H9 (cell line): ENCODE measurements around the gene BBIP1. TPM values are rescaled to one million over a fixed set of nuclear protein-coding genes. Genes with fewer than 3 reads are reported as not detected.
A peak's percentile ranks its signal among the peaks of the same experiment; 100 is the strongest.

Experiments
- DNase-seq: peaks from one replicate; pipeline ENCODE4 v3.0.0-alpha.2; 2017
- H2AFZ ChIP-seq: one replicate; pipeline ENCODE4 v1.6.1; 2013; ENCODE audit warnings: mild to moderate bottlenecking, low read length, control low read depth, moderate library complexity
- H2AK5ac ChIP-seq: 2 replicates; pipeline ENCODE4 v1.6.1; 2013; ENCODE audit warnings: low read length, control low read depth, mixed read lengths; ENCODE audit not compliant: insufficient read length
- H2BK120ac ChIP-seq: one replicate; pipeline ENCODE4 v1.6.1; 2013; ENCODE audit warnings: low read depth, mild to moderate bottlenecking, low read length, control low read depth, inconsistent platforms; ENCODE audit not compliant: poor library complexity, severe bottlenecking
- H2BK12ac ChIP-seq: 2 replicates; pipeline ENCODE4 v1.6.1; 2013; ENCODE audit warnings: low read length, control low read depth, mixed read lengths, low read depth; ENCODE audit not compliant: insufficient read length
- H2BK15ac ChIP-seq: 2 replicates; pipeline ENCODE4 v1.6.1; 2013; ENCODE audit warnings: low read depth, low read length, control low read depth
- H2BK20ac ChIP-seq: one replicate; pipeline ENCODE4 v1.6.1; 2013; ENCODE audit warnings: low read depth, mild to moderate bottlenecking, low read length, control low read depth, inconsistent platforms; ENCODE audit not compliant: poor library complexity, severe bottlenecking
- H2BK5ac ChIP-seq: 2 replicates; pipeline ENCODE4 v1.6.1; 2013; ENCODE audit warnings: low read length, control low read depth, mixed read lengths; ENCODE audit not compliant: insufficient read length
- H3K14ac ChIP-seq: 2 replicates; pipeline ENCODE4 v1.6.1; 2013; ENCODE audit warnings: low read length, control low read depth; ENCODE audit not compliant: insufficient read depth
- H3K18ac ChIP-seq: 2 replicates; pipeline ENCODE4 v1.6.1; 2013; ENCODE audit warnings: low read depth, mild to moderate bottlenecking, mixed read lengths, low read length, control low read depth; ENCODE audit not compliant: insufficient read length
- H3K23ac ChIP-seq: 2 replicates; pipeline ENCODE4 v1.6.1; 2013; ENCODE audit warnings: low read length, control low read depth, mixed read lengths, low read depth; ENCODE audit not compliant: insufficient read length
- H3K23me2 ChIP-seq: 2 replicates; pipeline ENCODE4 v1.6.1; 2013; ENCODE audit warnings: low read depth, mild to moderate bottlenecking, mixed read lengths, low read length, control low read depth; ENCODE audit not compliant: insufficient read length, poor library complexity, severe bottlenecking
- H3K27ac ChIP-seq: 2 replicates; pipeline ENCODE4 v1.5.1; 2013; ENCODE audit warnings: low read length, control low read depth, mixed read lengths, low read depth; ENCODE audit not compliant: insufficient read length
- H3K27me3 ChIP-seq: 2 replicates; pipeline ENCODE4 v1.6.1; 2013; ENCODE audit warnings: low read length, control low read depth, inconsistent platforms; ENCODE audit not compliant: insufficient read depth
- H3K4ac ChIP-seq: 2 replicates; pipeline ENCODE4 v1.6.1; 2013; ENCODE audit warnings: low read depth, mild to moderate bottlenecking, control low read depth, inconsistent platforms, low read length, moderate library complexity
- H3K4me1 ChIP-seq: 2 replicates; pipeline ENCODE4 v1.6.1; 2013; ENCODE audit warnings: low read length, control low read depth, inconsistent platforms; ENCODE audit not compliant: insufficient read depth
- H3K4me2 ChIP-seq: 2 replicates; pipeline ENCODE4 v1.6.1; 2013; ENCODE audit warnings: low read length, control low read depth, mixed read lengths; ENCODE audit not compliant: insufficient read length, insufficient read depth
- H3K56ac ChIP-seq: 2 replicates; pipeline ENCODE4 v1.6.1; 2013; ENCODE audit warnings: low read depth, mild to moderate bottlenecking, mixed read lengths, low read length, control low read depth; ENCODE audit not compliant: insufficient read length
- H3K79me1 ChIP-seq: 2 replicates; pipeline ENCODE4 v1.6.1; 2013; ENCODE audit warnings: low read depth, mild to moderate bottlenecking, moderate library complexity, low read length, control low read depth, inconsistent platforms; ENCODE audit not compliant: insufficient read depth, poor library complexity, severe bottlenecking
- H3K79me2 ChIP-seq: 2 replicates; pipeline ENCODE4 v1.6.1; 2013; ENCODE audit warnings: low read length, control low read depth, inconsistent platforms; ENCODE audit not compliant: insufficient read depth
- H3K9ac ChIP-seq: 2 replicates; pipeline ENCODE4 v1.6.1; 2013; ENCODE audit warnings: low read length, control low read depth, mixed read lengths; ENCODE audit not compliant: insufficient read length; ENCODE audit errors: extremely low read depth
- H3K9me3 ChIP-seq: one replicate; pipeline ENCODE4 v1.6.1; 2013; ENCODE audit warnings: low read depth, low read length, inconsistent platforms; ENCODE audit not compliant: control insufficient read depth
- H3T11ph ChIP-seq: one replicate; pipeline ENCODE4 v1.6.1; 2013; ENCODE audit warnings: mild to moderate bottlenecking, low read length, control low read depth, inconsistent platforms
- H4K20me1 ChIP-seq: one replicate; pipeline ENCODE4 v1.6.1; 2013; ENCODE audit not compliant: control insufficient read depth, insufficient read length, insufficient read depth
- H4K5ac ChIP-seq: 2 replicates; pipeline ENCODE4 v1.6.1; 2013; ENCODE audit warnings: low read depth, mild to moderate bottlenecking, mixed read lengths, low read length, control low read depth; ENCODE audit not compliant: insufficient read length
- H4K8ac ChIP-seq: replicated peaks from 2 replicates; pipeline ENCODE4 v1.6.1; 2013; ENCODE audit warnings: low read length, control low read depth, mixed read lengths, low read depth; ENCODE audit not compliant: insufficient read length
- H4K91ac ChIP-seq: 2 replicates; pipeline ENCODE4 v1.6.1; 2013; ENCODE audit warnings: low read depth, mild to moderate bottlenecking, moderate library complexity, mixed read lengths, low read length, control low read depth; ENCODE audit not compliant: insufficient read length
- H3K27ac Mint-ChIP-seq, 3 experiments: 2 replicates in 2 of 3; 3 replicates in 1 of 3; pipeline ENCODE4 v1.8.0; 2020 to 2021; ENCODE audit warnings: mixed read lengths in 3 of 3, mild to moderate bottlenecking in 1 of 3, moderate library complexity in 1 of 3
- H3K27me3 Mint-ChIP-seq: 2 replicates; pipeline ENCODE4 v1.8.0; 2021; ENCODE audit warnings: low read depth, mild to moderate bottlenecking, moderate library complexity, mixed read lengths
- H3K36me3 Mint-ChIP-seq, 3 experiments: 2 replicates in 2 of 3; 3 replicates in 1 of 3; pipeline ENCODE4 v1.8.0; 2020 to 2021; ENCODE audit warnings: low read depth in 3 of 3, mixed read lengths in 3 of 3; ENCODE audit not compliant: insufficient read depth in 1 of 3
- H3K4me1 Mint-ChIP-seq, 2 experiments: 2 replicates each; pipeline ENCODE4 v1.8.0; 2020; ENCODE audit warnings: mixed read lengths in 2 of 2
- H3K4me3 Mint-ChIP-seq, 2 experiments: 2 replicates in 1 of 2; 3 replicates in 1 of 2; pipeline ENCODE4 v1.8.0; 2020 to 2021; ENCODE audit warnings: mild to moderate bottlenecking in 2 of 2, mixed read lengths in 2 of 2, moderate library complexity in 1 of 2
- H3K9me3 Mint-ChIP-seq, 2 experiments: 2 replicates in 1 of 2; 3 replicates in 1 of 2; pipeline ENCODE4 v1.8.0; 2020; ENCODE audit warnings: mild to moderate bottlenecking in 2 of 2, mixed read lengths in 2 of 2, moderate library complexity in 1 of 2
- WGBS: extraction: QIAGEN DNeasy Blood & Tissue Kit; methylation state at CpG from one replicate; pipeline ENCODE4 v1.1.7; 2013; ENCODE audit warnings: missing lambda C conversion rate, low lambda C conversion rate, mixed read lengths; ENCODE audit not compliant: insufficient read length; ENCODE audit errors: extremely low coverage; 5-methylcytosine and 5-hydroxymethylcytosine counted together
- total RNA-seq: library from RNA; stranded (reverse); gene quantifications from 2 replicates; pipeline ENCODE4 v1.2.1, GENCODE V29; 2021
- TF ChIP-seq, protein P1 (sequence below): fragments of 200-600 bp; sonication (generic); conservative IDR thresholded peaks from 3 replicates; pipeline ENCODE4 v1.8.0; 2021; ENCODE audit warnings: antibody characterized with exemption, mild to moderate bottlenecking

The BBIP1 gene
- total RNA-seq, 1 experiment from 2014 or later, result 18.8 TPM

DNA sequence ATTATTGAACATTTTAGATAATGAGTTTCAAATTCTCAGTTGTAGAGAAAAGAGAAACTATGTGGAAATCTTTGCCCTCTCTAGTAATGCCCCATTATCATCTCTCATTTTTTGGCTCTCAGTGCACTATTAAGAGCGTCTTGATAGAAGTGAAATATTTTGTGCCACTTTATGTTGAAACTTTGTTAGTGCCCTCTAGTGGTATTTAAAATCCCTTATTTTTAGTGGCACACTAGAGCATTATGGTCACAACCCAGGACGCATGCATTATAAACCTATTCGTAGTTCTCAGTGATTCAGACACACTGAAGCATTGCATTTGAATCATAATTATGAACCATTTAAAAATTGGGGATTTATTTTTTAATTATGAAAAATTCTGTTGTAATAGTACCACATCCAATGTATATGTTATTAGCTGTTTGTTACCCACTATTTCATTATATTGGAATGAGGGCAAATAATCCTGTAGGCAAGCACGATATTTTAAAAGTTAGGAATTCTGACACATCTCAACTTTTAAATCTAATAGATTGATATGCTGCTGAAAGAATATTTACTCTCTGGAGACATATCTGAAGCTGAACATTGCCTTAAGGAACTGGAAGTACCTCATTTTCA, 25.3 kb downstream of the BBIP1 start:
- Histone ChIP-seq H3K4me1 (no peaks in the 10 kb centered on the region), H3K79me1 (no peaks in the 10 kb centered on the region), H2BK120ac (no peak overlapping the region), H3K23me2 (no peaks in the 10 kb centered on the region), H4K20me1 (no peaks in the 10 kb centered on the region), H3K27me3 (no peaks in the 10 kb centered on the region), H2BK15ac (no peak overlapping the region), H3K56ac (no peak overlapping the region), H2BK5ac (no peak overlapping the region), H3K23ac (no peak overlapping the region), H3K18ac (no peak overlapping the region), H4K5ac (no peak overlapping the region), H3K4me2 (no peak overlapping the region), H2AK5ac (no peak overlapping the region), H3K4ac (no peak overlapping the region), H4K91ac (no peak overlapping the region), H3T11ph (no peak overlapping the region), H3K79me2 (no peaks in the 10 kb centered on the region), H3K14ac (no peak overlapping the region), H3K9me3 (no peaks in the 10 kb centered on the region), H3K9ac (no peak overlapping the region), H2BK12ac (no peak overlapping the region), H2BK20ac (no peak overlapping the region), H2AFZ (no peak overlapping the region), H4K8ac (no peak overlapping the region), H3K27ac (no peak overlapping the region)
- peaks cover 2 to 34% (median 21%) of the 10 kb centered on the region in 3 experiments; a peak in 5 of 7 replicates for H3K36me3 Mint-ChIP-seq
- WGBS, result no CpG with 5 or more reads among the region's 4 CpGs
- no peaks in the 10 kb centered on the region for H3K4me1 Mint-ChIP-seq
- no peak for DNase-seq
- no peak overlapping the region for H3K27ac Mint-ChIP-seq
- TF ChIP-seq, protein P1, sequence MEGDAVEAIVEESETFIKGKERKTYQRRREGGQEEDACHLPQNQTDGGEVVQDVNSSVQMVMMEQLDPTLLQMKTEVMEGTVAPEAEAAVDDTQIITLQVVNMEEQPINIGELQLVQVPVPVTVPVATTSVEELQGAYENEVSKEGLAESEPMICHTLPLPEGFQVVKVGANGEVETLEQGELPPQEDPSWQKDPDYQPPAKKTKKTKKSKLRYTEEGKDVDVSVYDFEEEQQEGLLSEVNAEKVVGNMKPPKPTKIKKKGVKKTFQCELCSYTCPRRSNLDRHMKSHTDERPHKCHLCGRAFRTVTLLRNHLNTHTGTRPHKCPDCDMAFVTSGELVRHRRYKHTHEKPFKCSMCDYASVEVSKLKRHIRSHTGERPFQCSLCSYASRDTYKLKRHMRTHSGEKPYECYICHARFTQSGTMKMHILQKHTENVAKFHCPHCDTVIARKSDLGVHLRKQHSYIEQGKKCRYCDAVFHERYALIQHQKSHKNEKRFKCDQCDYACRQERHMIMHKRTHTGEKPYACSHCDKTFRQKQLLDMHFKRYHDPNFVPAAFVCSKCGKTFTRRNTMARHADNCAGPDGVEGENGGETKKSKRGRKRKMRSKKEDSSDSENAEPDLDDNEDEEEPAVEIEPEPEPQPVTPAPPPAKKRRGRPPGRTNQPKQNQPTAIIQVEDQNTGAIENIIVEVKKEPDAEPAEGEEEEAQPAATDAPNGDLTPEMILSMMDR, result peak; percentile 71
- H3K27me3 Mint-ChIP-seq, result no peaks in the 10 kb centered on the region
- H3K4me3 Mint-ChIP-seq, result no peak overlapping the region
- H3K9me3 Mint-ChIP-seq, result no peaks in the 10 kb centered on the region
